H1 (cell line): ENCODE measurements around the gene LRRC8D. TPM values are rescaled to one million over a fixed set of nuclear protein-coding genes. Genes with fewer than 3 reads are reported as not detected.

Experiments used
- GTF2F1 ChIP-seq: IDR thresholded peaks from 2 replicates; pipeline ENCODE4 v1.6.1; 2012; ENCODE audit warnings: low read depth, low read length, improper control_type of control experiment, borderline replicate concordance
- polyA plus RNA-seq, 7 experiments: library from polyadenylated mRNA; depleted of rRNA in 3 of 7; stranded (reverse) in 5 of 7; unstranded in 2 of 7; fragments of >200 nt in 5 of 7; fragments of 200-250 nt in 2 of 7; gene quantifications; 1 replicate in 5 of 7; 2 replicates in 1 of 7; 4 replicates in 1 of 7; pipeline versions ENCODE4 v1.2.1 to v1.2.3, GENCODE V29; 2011 to 2013; ENCODE audit warnings: missing spikeins in 2 of 7, mixed read lengths in 2 of 7
- total RNA-seq: library from RNA; stranded (reverse); fragmentation: NEBNext Ultra II Directional; extraction: Animal tissue kit (Norgen Biotek cat#: 25700); gene quantifications from 2 replicates; pipeline ENCODE4 v1.2.1, GENCODE V29; 2021
- TF ChIP-seq, protein P1 (sequence below): IDR thresholded peaks from 2 replicates; pipeline ENCODE4 v1.6.1; 2011; ENCODE audit warnings: low read length, improper control_type of control experiment

LRRC8D gene
- total and polyA plus RNA-seq, 2 of the 8 experiments (the other 6 are each of a cell fraction or from before 2014, with no cell fraction given), result 42.0 to 58.5 TPM

DNA sequence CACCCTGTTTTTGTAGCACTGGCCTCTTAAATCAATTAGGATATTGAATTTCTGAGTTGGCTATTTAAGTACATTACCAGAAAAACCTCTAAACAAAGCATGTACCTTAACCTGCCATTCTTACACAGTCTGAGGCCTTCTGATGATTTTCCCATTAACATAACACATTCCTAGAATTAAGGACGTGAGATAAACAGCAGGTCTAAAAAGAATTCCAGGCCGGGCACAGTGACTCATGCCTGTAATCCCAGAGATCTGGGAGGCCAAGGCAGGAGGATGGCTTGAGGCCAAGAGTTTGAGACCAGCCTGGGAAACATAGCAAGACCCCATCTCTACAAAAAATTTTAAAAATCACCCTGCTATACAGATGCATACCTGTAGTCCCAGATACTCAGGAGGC, 18.0 kb upstream of the LRRC8D start (continued):
- TF ChIP-seq, protein P1, sequence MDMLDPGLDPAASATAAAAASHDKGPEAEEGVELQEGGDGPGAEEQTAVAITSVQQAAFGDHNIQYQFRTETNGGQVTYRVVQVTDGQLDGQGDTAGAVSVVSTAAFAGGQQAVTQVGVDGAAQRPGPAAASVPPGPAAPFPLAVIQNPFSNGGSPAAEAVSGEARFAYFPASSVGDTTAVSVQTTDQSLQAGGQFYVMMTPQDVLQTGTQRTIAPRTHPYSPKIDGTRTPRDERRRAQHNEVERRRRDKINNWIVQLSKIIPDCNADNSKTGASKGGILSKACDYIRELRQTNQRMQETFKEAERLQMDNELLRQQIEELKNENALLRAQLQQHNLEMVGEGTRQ, result no peak
- no peak for TF ChIP-seq GTF2F1
